Activated T-cell treated with anti-CD3 and anti-CD28 coated beads for 48 hours (primary cell): ENCODE measurements around the gene EPHB2.

Experiments
- DNase-seq: peaks from one replicate; pipeline ENCODE4 v3.0.0-alpha.2; 2020; ENCODE audit warnings: low read depth

The EPHB2 gene

GRCh38 chr1:22803833-22804232, 93.2 kb downstream of the EPHB2 start:
- no peak for DNase-seq

- no peak for DNase-seq
Measured at GRCh38 chr1:22804406-22804805, 93.8 kb downstream of the EPHB2 start.

DNA sequence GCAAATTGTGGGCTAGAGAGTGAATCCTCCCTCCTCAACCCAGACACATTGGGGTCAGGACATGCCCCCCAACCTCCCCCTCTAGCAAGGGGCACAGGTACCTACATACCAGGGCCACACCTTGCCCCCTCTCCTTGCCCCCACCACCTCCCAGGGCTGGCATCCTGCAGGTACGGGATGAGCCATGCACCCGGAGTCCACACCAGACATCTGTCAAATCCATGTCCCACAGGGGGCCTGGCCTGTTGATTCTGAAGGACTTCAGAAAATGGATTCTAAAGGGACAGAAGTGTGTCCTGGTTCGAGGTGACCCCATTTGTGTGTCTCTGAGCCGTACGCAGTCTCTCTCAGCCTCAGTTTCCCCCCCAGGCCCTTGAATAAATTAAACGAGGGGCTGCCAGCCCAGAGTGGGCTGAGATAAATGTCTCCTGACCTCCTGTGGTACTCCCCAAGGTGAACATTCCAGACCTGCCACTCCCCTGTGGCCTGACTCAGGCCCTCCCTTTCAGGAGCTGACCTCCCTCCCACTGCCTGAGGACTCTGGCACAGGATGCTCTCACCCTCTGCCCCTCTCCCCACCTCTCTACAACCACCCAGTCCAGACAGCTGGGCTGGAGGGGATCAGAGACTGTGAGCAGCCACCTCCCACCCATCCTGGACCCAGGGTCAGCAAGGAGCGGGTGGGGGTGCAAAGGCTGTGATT, 94.5 kb downstream of the EPHB2 start:
- DNase-seq: no peak

DNA sequence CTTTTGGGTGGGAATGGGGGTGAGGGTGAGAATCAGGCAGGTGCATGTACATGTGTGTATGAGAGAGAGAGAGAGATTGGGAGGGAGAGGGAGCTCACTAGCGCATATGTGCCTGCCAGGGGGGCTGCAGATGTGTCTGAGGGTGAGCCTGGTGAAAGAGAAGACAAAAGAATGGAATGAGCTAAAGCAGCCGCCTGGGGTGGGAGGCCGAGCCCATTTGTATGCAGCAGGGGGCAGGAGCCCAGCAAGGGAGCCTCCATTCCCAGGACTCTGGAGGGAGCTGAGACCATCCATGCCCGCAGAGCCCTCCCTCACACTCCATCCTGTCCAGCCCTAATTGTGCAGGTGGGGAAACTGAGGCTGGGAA, 95.0 kb downstream of the EPHB2 start:
- no peak for DNase-seq

DNA sequence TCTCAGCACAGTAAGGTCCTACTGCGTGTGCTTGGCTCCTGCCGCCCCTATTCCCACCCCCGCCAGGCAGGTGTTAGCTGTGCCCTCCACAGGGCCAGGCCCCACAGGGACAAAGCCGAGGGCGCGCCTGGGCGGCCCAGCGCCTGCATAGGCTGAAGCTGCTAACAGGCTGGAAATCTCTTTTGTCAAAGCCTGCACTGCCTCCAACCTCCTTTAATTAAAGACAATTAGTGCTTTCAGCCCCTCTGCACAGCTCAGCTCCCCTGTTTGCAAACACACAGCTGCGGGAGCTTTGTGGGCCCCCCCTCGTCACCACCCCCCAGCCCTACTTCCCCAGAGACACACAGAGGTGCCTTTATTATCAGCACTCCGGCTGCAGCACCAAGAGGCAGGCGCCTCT, 95.9 kb downstream of the EPHB2 start:
- DNase-seq: no peak

GRCh38 chr1:22807340-22807739, 96.7 kb downstream of the EPHB2 start:
- DNase-seq: no peak

GRCh38 chr1:22808186-22808675, 97.6 kb downstream of the EPHB2 start:
- no peak for DNase-seq

GRCh38 chr1:22808676-22809483, 98.2 kb downstream of the EPHB2 start:
- DNase-seq: no peak

DNA sequence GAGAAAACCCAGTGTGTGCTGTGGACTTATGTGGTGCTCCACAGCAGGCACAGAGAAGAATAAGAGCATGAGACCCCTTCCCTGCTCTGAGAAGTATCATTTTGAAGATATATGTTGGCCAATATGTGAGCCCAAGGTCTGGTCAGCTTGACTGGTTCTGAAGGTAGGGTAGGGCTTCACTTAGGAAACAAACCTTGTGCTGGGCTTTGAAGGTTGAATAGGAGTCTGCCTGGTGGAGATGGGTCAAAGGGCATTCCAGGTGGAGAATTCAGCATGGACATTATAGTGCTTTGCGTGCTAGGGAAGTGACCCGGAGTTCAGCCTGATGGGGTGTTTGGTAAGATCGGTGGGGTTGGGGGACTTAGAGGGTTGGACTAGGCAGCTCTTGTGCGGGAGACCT, 99.1 kb downstream of the EPHB2 start:
- DNase-seq: no peak

- DNase-seq: no peak
Measured at GRCh38 chr1:22810378-22810777, 99.7 kb downstream of the EPHB2 start.

DNA sequence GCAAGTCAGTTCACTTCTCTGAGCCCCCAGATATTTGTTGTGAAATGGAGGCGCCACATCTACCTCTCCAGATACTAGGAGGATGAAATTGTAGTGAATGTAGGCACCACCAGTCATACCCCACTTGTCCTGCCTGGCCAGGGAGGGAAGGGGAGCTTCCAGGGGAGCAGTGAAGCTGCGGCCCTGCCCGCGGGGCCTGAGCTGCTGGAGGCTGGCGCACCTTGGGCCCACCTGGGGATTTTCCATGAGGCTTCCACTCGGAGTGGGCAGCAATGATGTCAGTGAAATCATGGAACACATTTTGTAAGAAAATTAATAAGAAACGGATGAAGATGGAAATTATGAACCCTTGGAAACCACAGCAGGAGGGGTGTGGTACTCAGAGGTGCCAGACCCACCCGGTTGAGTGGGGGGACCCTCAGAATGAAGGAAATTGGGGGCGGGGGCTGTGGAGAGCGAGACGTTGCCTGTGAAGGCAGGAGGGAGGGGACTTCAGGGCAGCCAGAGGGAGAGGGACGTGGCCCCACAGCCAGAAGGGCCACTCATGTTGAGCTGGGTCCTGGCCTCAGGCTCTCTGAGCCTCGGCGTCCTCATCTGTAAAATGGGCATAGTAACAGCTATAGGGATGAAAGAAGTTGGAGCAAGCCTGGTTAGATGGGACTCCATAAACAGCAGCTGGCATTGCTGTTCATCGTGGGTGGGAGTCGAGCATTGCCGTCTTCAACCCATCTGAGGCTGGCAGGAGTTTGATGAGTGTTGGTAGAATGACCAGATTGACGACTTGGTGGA, 101.6 kb downstream of the EPHB2 start:
- no peak for DNase-seq

DNA sequence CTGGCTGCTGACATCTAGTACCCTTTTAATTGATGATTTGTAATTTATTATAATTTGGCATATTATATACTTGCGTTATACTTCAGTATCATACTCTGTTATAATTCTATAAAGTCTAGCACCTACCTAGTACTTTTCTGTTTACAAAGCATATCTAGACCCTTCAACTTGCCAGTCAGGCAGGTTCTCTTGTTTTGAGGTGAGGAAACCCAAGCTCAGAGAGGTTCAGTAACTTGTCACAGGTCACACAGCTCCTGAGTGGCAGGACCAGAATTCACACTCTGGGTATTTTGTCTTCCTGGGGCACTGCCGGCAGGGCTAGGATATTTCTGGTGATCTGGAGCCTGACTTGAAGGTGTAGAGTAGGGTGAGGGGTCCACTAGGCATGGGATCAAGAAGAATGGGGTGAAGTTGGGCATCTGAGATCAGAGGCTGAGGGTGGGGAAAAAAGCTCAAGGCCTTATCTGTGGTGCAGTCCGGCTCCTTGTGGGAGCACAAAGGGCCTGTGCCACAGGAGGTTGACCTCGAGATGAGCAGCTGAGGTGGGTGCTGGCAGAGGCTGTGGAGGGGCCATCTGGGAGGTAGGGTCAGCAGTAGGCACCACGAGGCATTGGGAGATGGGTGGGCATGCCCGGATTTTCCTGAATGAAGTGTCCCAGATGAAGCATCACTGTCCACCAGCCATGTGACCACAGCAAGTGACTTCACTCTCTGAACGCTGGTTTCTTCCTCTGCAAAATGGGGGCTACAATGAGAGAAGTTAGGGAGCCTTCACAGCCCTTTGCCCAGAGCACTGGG, 102.6 kb downstream of the EPHB2 start:
- DNase-seq: no peak

DNA sequence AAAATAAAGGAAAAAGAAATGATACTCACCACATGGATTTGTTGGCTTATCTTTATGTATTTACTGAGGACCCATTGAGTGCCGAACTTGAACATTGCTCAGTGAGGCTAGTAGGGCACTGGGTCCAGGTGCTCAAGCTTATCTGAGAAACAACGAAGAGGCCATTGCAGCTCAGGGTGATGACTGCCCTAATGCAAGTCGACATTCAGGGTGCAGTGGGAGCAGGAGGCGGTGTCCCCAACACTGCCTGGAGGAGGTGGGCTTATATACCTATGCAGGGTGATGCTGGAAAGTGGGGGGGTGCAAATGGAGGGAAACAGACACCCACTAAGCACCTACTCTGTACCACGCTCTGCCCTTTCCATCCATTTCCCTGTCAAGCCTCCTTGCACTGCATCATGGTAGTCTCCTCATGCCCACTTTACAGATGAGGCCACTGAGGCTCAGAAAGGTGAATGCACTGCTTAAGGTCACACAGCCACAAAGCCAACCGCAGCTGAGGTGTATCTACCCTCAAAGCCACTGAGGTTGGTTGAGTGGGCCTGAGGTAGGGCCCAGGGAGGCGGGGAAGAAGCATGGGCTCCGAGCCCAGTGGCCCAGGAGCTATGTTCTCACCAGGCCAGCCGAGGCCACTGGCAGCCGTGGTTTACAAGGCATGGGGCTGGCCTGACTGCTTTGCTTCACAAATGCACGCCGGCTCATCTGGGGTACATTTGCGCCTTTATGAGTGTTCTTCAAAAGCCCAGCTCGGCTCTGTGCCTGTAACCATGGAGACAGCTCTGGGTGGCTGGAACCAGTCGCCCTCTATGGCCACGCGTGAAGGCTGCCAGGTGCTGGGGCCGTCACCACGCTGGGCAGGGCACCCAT, 103.8 kb downstream of the EPHB2 start:
- DNase-seq: no peak

GRCh38 chr1:22815043-22815365, 104.4 kb downstream of the EPHB2 start:
- no peak for DNase-seq

- no peak for DNase-seq
Measured at GRCh38 chr1:22815421-22816066, 104.9 kb downstream of the EPHB2 start.

- no peak for DNase-seq
Measured at GRCh38 chr1:22816067-22816775, 105.6 kb downstream of the EPHB2 start.

DNA sequence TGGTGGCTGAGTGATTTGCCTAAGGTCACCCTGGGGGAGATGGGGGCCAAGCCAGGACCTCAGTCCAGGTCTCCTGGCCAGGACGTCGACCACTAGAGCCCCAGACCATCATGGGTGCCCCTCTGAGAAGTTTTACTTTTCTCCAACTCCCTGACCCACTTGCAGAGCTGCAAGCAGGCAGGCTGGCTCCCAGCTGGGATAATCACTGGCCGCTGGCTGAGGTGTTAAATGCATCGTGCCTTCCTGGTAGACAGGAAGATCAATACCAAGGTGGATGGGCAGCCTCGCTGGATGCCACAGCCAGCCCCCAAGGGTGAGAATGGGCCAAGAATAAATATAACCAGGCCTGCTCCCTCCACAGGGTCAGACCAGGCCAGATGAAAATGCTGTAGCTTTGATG, 106.2 kb downstream of the EPHB2 start:
- DNase-seq: no peak

DNA sequence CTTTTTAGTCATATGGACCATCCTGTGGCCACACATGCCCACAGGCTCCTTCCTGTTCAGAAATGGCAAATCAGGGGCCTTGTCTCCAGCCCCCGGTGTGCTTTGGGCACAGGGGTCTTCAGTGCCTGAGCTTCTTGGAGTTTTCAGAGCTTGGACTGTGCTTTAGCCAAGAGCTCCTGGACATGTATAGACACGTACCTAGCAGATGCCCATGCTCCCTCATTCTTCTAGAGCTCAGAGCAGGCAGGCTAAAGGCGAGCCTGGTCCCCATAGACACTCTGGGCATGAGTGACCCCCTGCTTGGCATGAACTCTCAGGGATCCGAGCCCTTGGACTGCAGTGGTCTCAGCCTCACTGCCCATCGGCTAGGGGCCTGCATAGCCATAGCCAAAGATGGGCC, 106.8 kb downstream of the EPHB2 start:
- DNase-seq: no peak

- DNase-seq: no peak
Measured at GRCh38 chr1:22818061-22818770, 107.6 kb downstream of the EPHB2 start.
